Fibroblast of skin of left quadriceps (primary cell): Measurements from ENCODE around the gene KPNA1.

Experiments
- DNase-seq, 2 experiments: peaks; one replicate each; pipeline ENCODE4 v3.0.0-alpha.2; 2013; ENCODE audit warnings: low read depth in 2 of 2

The KPNA1 gene

GRCh38 chr3:122514123-122515019, at the start of gene KPNA1:
TSS of gene KPNA1 (minus strand) at chr3:122514939. CDS start at chr3:122496565, 18,374 bp downstream.
- peak; percentile 67 to 74 for DNase-seq

GRCh38 chr3:122564155-122564912, 49.6 kb upstream of the KPNA1 start, which contains the start of the genes DTX3L and PARP9:
TSS of gene DTX3L (plus strand) at chr3:122564338. CDS start at chr3:122564427, 89 bp downstream.
TSS of gene PARP9 (minus strand) at chr3:122564300. CDS start at chr3:122559620, 4,680 bp downstream.
- DNase-seq, result peak; percentile 42 to 50

- DNase-seq, result no peak
Measured at GRCh38 chr3:122563717-122564025, 48.9 kb upstream of the KPNA1 start.

- no peak for DNase-seq
Measured at GRCh38 chr3:122562923-122563716, 48.4 kb upstream of the KPNA1 start.

- peak; percentile 25 to 27 for DNase-seq
Measured at GRCh38 chr3:122560680-122561079, 45.9 kb upstream of the KPNA1 start.

GRCh38 chr3:122559906-122560305, 45.2 kb upstream of the KPNA1 start:
- DNase-seq, result no peak

GRCh38 chr3:122558605-122559004, 43.9 kb upstream of the KPNA1 start:
- DNase-seq, result no peak

- DNase-seq, result no peak
Measured at GRCh38 chr3:122557356-122557755, 42.6 kb upstream of the KPNA1 start.

GRCh38 chr3:122555275-122556071, 40.7 kb upstream of the KPNA1 start:
- no peak for DNase-seq

- DNase-seq, result no peak
Measured at GRCh38 chr3:122553171-122553570, 38.4 kb upstream of the KPNA1 start.

GRCh38 chr3:122548619-122549018, 33.9 kb upstream of the KPNA1 start:
- no peak for DNase-seq

GRCh38 chr3:122548076-122548475, 33.3 kb upstream of the KPNA1 start:
- no peak for DNase-seq

GRCh38 chr3:122546151-122546550, 31.4 kb upstream of the KPNA1 start:
- DNase-seq, result no peak

- DNase-seq, result no peak
Measured at GRCh38 chr3:122538956-122539490, 24.3 kb upstream of the KPNA1 start.

GRCh38 chr3:122536632-122537001, 21.9 kb upstream of the KPNA1 start:
- DNase-seq, result no peak

GRCh38 chr3:122535964-122536631, 21.4 kb upstream of the KPNA1 start:
- no peak for DNase-seq

- peak; percentile 16 to 22 for DNase-seq
Measured at GRCh38 chr3:122533931-122534334, 19.2 kb upstream of the KPNA1 start.

GRCh38 chr3:122533480-122533879, 18.7 kb upstream of the KPNA1 start:
- DNase-seq, result no peak

GRCh38 chr3:122530164-122530563, 15.4 kb upstream of the KPNA1 start:
- no peak for DNase-seq

- no peak for DNase-seq
Measured at GRCh38 chr3:122523317-122523716, 8.6 kb upstream of the KPNA1 start.
